ENCODE measurements around the gene AADAC.
"Not testable (repeated sequence)": the region's sequence is repeated elsewhere in the genome, so short reads cannot be mapped to it uniquely, and the experiment has no call there.

Gene AADAC

DNA sequence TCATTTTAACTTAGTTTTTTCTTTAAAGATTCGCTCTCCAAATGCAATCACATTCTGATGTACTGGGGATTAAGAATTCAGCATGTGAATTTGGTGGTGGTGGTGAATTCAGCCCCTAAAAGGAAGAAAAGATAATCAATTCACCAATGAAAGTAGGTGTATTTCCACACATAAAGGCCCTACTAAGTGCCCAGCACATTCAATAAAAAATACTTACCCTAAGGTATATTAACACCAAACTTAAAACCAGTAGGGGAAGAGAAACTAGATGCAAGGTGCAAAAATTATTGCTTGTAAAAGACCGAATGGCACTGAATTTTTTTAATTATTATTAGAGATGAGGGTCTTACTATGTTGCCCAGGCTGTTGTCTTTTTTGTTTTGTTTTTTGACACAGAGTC is 42.7 kb downstream of the AADAC start:
- DNase-seq (ENCODE audit: low spot score) = no peak

DNA sequence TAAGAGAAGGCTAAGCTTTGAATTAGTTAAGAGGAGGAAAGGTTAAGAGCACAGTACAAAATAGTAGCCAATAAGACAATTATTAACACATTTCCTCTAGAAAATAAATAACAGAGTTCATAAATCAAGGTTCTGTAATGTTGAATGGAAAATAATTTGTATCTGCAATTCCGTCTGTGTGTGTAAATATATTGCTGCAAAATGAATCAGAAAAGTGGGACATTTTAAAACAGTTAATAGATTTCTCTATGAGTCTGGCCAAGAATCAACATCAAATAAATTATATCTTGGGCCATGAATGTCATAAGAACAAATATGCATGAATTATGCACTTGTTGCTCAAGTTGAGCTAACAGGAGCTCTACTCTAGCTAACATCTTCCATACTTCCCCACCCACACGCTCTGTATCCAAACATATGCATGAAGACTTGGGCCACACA is 45.3 kb downstream of the AADAC start:
- DNase-seq (ENCODE audit: low spot score) = no peak

DNA sequence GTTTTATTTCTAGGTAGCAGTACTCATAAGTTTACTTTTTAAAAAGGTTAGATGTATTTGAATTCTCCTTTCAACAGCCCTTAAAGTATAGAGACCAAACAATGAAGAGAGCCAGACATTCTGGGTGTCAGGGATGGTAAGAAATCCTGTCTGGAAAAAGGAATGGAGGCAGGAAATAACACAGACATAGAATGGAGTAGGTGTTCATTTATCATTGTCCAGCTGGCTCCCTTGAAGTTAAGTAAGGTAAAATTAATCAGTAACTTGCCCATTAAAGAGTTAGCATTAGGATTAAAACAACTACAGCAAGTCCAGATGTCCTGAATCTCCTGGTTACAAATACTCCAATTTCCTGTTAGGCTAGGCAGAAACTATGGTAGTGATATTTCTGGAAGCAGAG is 46.0 kb downstream of the AADAC start:
- no peak for DNase-seq (ENCODE audit: low spot score)

DNA sequence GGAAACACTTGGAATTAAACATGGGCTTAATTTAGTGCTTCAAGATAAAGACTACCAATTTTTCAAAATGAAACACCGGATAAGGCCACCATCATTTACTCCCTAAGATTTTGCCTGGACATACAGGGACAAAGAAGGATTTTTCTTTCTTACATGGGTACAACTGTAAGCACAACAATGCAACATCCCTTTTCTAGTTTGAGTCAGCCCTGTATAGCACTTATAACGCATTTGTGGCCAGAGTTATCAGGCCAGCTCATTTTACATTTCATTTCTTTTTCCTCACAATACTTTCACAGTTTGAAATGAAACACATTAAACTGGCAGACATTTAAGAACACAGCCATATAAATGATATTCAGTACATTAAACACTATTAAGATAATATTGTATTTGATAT is 49.7 kb downstream of the AADAC start:
- no peak for DNase-seq (ENCODE audit: low spot score)

- DNase-seq (ENCODE audit: low spot score) = peak; percentile 40
These were observed 50.6 kb downstream of the AADAC start for GRCh38 chr3:151864423-151865101.

- no peak for DNase-seq (ENCODE audit: low spot score)
These were observed 52.9 kb downstream of the AADAC start for GRCh38 chr3:151866711-151867410.

DNA sequence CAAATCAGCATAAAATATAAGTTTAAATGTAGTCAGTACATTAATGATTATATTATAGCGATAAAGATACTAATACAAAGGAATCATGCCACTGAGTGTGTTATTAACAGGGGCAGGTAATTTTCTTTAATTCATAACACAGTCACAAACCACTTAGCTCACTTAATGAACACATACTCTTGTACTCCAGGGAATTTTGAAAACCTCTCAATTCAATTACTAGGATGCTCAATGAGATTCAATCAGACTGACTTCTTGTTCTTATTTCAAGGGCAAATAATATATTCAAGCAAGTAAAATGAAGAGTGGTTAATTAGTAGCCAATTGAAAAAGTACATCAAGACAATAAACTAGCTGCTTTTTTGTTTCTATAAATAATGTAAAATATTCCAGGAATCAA is 53.8 kb downstream of the AADAC start:
- no peak for DNase-seq (ENCODE audit: low spot score)

GRCh38 chr3:151869181-151869580 is 55.3 kb downstream of the AADAC start:
- DNase-seq (ENCODE audit: low spot score) = no peak

GRCh38 chr3:151871639-151872468 is 57.9 kb downstream of the AADAC start:
- DNase-seq (ENCODE audit: low spot score) = no peak

DNA sequence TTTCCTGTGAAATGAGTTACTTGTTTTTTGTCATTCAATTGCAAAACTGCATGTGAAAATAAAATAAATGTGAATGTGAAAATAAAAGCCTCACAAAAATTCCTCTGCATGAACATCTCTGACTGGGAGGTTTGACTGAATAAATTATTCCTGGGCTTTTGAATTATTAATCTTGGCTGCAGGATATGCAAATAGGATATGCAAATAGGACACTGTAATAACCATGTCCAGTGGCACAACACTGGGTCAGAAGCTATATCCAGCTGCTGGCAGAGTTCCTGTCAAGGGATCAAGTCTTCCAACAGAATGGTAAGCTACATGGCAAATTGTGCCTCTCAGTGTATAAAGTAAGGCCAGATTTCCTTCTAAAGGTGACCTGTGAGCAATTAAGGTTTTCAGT is 59.5 kb downstream of the AADAC start, which contains the start of gene SUCNR1:
SUCNR1 (plus strand) TSS at position 246 of the 400 bp plus-strand sequence. CDS start 6,250 bp downstream, outside the sequence.
- DNase-seq (ENCODE audit: low spot score) = no peak

GRCh38 chr3:151874079-151874478 is 60.2 kb downstream of the AADAC start:
- DNase-seq (ENCODE audit: low spot score) = not testable (repeated sequence)

DNA sequence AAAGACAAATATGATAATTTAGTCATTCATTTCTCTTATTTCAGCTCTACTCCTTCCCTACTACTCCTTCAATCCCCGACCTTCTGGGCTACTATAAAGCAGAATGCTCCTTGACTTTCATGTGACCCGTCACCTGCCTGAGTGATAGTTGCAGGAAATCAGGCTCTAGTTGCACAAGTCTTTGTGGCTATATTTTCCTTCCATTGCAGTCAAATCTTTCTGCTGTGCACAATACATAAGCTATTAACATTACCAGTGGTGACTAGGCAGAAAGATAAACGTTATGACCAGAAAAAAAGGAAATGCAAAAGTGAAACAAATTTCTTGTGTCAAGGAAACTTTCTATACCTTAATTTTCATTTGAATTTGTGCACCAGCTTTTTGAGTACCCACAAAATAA is 61.8 kb downstream of the AADAC start:
- no peak for DNase-seq (ENCODE audit: low spot score)

GRCh38 chr3:151877269-151877668 is 63.4 kb downstream of the AADAC start:
- DNase-seq (ENCODE audit: low spot score) = no peak
